IMR-90 (cell line): Measurements from ENCODE around the gene MRTFB. TPM values are rescaled to one million over a fixed set of nuclear protein-coding genes. Genes with fewer than 3 reads are reported as not detected.

Source experiments
- ATAC-seq: fragments of 200-7000 bp; cut with Tn5 transposase; 2 replicates; pipeline ENCODE4 v1.9.1; 2020; ENCODE audit warnings: low read depth, mild to moderate bottlenecking, moderate library complexity
- BruUV-seq: library from RNA; stranded (reverse); fragments of 400-500 nt; replicated peaks from 2 replicates; lab custom pipeline; 2021; lab: Mats Ljungman, UMichigan
- CTCF ChIA-PET: fragments of 300-600 bp; formaldehyde crosslinking; extraction: SDS; loops from one replicate; lab custom pipeline; 2021; ENCODE audit warnings: antibody characterized with exemption; lab: Yijun Ruan, JAX
- POLR2A ChIA-PET: fragments of 300-600 bp; sonication (Branson Sonifier 250); formaldehyde crosslinking; loops from one replicate; lab custom pipeline; 2022; ENCODE audit warnings: antibody characterized with exemption; ENCODE audit not compliant: unreplicated experiment; lab: Charles Lee
- DNase-seq: peaks from one replicate; pipeline ENCODE4 v3.0.0; 2013
- H2AFZ ChIP-seq: replicated peaks from 2 replicates; pipeline ENCODE3; 2013; ENCODE audit warnings: low read length, mild to moderate bottlenecking; ENCODE audit not compliant: poor library complexity
- H2AK5ac ChIP-seq: 2 replicates; pipeline ENCODE4 v1.6.1; 2013; ENCODE audit warnings: low read depth, low read length, inconsistent platforms
- H2AK9ac ChIP-seq: replicated peaks from 2 replicates; pipeline ENCODE3; 2013; ENCODE audit warnings: mild to moderate bottlenecking, low read depth, low read length, moderate library complexity; ENCODE audit not compliant: poor library complexity
- H2BK120ac ChIP-seq: 2 replicates; pipeline ENCODE4 v1.6.1; 2013; ENCODE audit warnings: low read depth, low read length, inconsistent platforms
- H2BK15ac ChIP-seq: 3 replicates; pipeline ENCODE4 v1.6.1; 2013; ENCODE audit warnings: low read depth, low read length, inconsistent platforms
- H2BK20ac ChIP-seq: 2 replicates; pipeline ENCODE4 v1.6.1; 2013; ENCODE audit warnings: low read depth, mild to moderate bottlenecking, inconsistent platforms, low read length, moderate library complexity
- H2BK5ac ChIP-seq: 2 replicates; pipeline ENCODE4 v1.6.1; 2013; ENCODE audit warnings: mild to moderate bottlenecking, low read depth, low read length, inconsistent platforms; ENCODE audit not compliant: poor library complexity, severe bottlenecking
- H3K14ac ChIP-seq: replicated peaks from 2 replicates; pipeline ENCODE4 v1.6.1; 2013; ENCODE audit warnings: low read depth, low read length, inconsistent platforms
- H3K18ac ChIP-seq: 2 replicates; pipeline ENCODE4 v1.6.1; 2013; ENCODE audit warnings: low read depth, low read length, control low read depth
- H3K23ac ChIP-seq: 2 replicates; pipeline ENCODE4 v1.6.1; 2013; ENCODE audit warnings: low read depth, low read length, inconsistent platforms
- H3K27ac ChIP-seq: 2 replicates; pipeline ENCODE4 v1.5.1; 2013; ENCODE audit warnings: mild to moderate bottlenecking, control low read depth, low read length; ENCODE audit not compliant: insufficient read depth
- H3K27me3 ChIP-seq: 2 replicates; pipeline ENCODE4 v1.6.1; 2013; ENCODE audit warnings: low read length; ENCODE audit not compliant: control insufficient read depth, insufficient read depth
- H3K36me3 ChIP-seq: 2 replicates; pipeline ENCODE4 v1.6.1; 2013; ENCODE audit warnings: low read length, mixed read lengths; ENCODE audit not compliant: control insufficient read depth, insufficient read depth
- H3K4ac ChIP-seq: 2 replicates; pipeline ENCODE4 v1.6.1; 2013; ENCODE audit warnings: low read depth, low read length, inconsistent platforms
- H3K4me1 ChIP-seq: 2 replicates; pipeline ENCODE4 v1.6.1; 2013; ENCODE audit warnings: low read length, mixed read lengths; ENCODE audit not compliant: control insufficient read depth, insufficient read depth
- H3K4me2 ChIP-seq: 2 replicates; pipeline ENCODE4 v1.6.1; 2013; ENCODE audit warnings: low read depth, mild to moderate bottlenecking, control low read depth, low read length, moderate library complexity
- H3K4me3 ChIP-seq: 2 replicates; pipeline ENCODE4 v1.5.1; 2013; ENCODE audit warnings: low read depth, mild to moderate bottlenecking, control low read depth, low read length, moderate library complexity; ENCODE audit not compliant: insufficient read depth
- H3K56ac ChIP-seq: 2 replicates; pipeline ENCODE4 v1.6.1; 2013; ENCODE audit warnings: low read length, inconsistent platforms; ENCODE audit not compliant: insufficient read depth; ENCODE audit errors: extremely low read depth
- H3K79me1 ChIP-seq, 2 experiments: 2 replicates each; pipeline ENCODE4 v1.6.1; 2013; ENCODE audit warnings: low read length in 2 of 2, inconsistent platforms in 1 of 2, low read depth in 1 of 2
- H3K9ac ChIP-seq: 2 replicates; pipeline ENCODE4 v1.6.1; 2013; ENCODE audit warnings: low read depth, low read length, control low read depth
- H3K9me1 ChIP-seq: 2 replicates; pipeline ENCODE4 v1.6.1; 2013; ENCODE audit warnings: low read length, inconsistent platforms; ENCODE audit not compliant: insufficient read depth
- H3K9me3 ChIP-seq: 2 replicates; pipeline ENCODE4 v1.6.1; 2013; ENCODE audit warnings: low read length; ENCODE audit not compliant: control insufficient read depth, insufficient read depth
- H4K20me1 ChIP-seq: 2 replicates; pipeline ENCODE4 v1.6.1; 2013; ENCODE audit warnings: low read length, inconsistent platforms; ENCODE audit not compliant: insufficient read depth
- H4K5ac ChIP-seq: 2 replicates; pipeline ENCODE4 v1.6.1; 2013; ENCODE audit warnings: mild to moderate bottlenecking, low read depth, low read length, control low read depth
- H4K8ac ChIP-seq, 2 experiments: 2 replicates each; pipeline ENCODE4 v1.6.1; 2013; ENCODE audit warnings: low read depth in 2 of 2, low read length in 2 of 2, control low read depth in 1 of 2, inconsistent platforms in 1 of 2
- H4K91ac ChIP-seq: 2 replicates; pipeline ENCODE4 v1.6.1; 2013; ENCODE audit warnings: low read depth, low read length, inconsistent platforms; ENCODE audit not compliant: insufficient read depth
- CEBPB ChIP-seq: IDR thresholded peaks from 2 replicates; pipeline ENCODE4 v1.6.1; 2012; ENCODE audit warnings: low read depth, low read length, improper control_type of control experiment
- FOS ChIP-seq: fragments of 150-350 bp; IDR thresholded peaks from 2 replicates; pipeline ENCODE4 v1.6.1; 2016; ENCODE audit warnings: low read depth, low read length
- MAFK ChIP-seq: IDR thresholded peaks from 2 replicates; pipeline ENCODE4 v1.6.1; 2012; ENCODE audit warnings: low read depth, low read length, improper control_type of control experiment
- MXI1 ChIP-seq: IDR thresholded peaks from 2 replicates; pipeline ENCODE4 v1.6.1; 2012; ENCODE audit warnings: low read depth, mild to moderate bottlenecking, low read length, moderate library complexity, borderline replicate concordance
- RAD21 ChIP-seq: IDR thresholded peaks from 2 replicates; pipeline ENCODE4 v1.6.1; 2012; ENCODE audit warnings: low read length, improper control_type of control experiment
- RCOR1 ChIP-seq: IDR thresholded peaks from 2 replicates; pipeline ENCODE4 v1.6.1; 2012; ENCODE audit warnings: mild to moderate bottlenecking, low read length, improper control_type of control experiment; ENCODE audit not compliant: insufficient replicate concordance
- RFX5 ChIP-seq: IDR thresholded peaks from 2 replicates; pipeline ENCODE4 v1.8.0; 2012; ENCODE audit warnings: low read depth, mild to moderate bottlenecking, low read length, moderate library complexity
- WGBS, 2 experiments: methylation state at CpG; one replicate each; pipeline versions ENCODE4 v1.1.5 to v1.1.7; 2013; ENCODE audit warnings: missing lambda C conversion rate in 2 of 2; ENCODE audit not compliant: insufficient read length in 1 of 2; ENCODE audit errors: extremely low coverage in 2 of 2; 5-methylcytosine and 5-hydroxymethylcytosine counted together
- dilution Hi-C: fragments of 300-500 bp; cut with HindIII; formaldehyde crosslinking; loops from one replicate; pipeline ENCODE4 v1.14.3; 2018; ENCODE audit warnings: low sequenced_read_pairs; ENCODE audit not compliant: unreplicated experiment
- in situ Hi-C: fragments of 300-500 bp; cut with MboI; formaldehyde crosslinking; loops from 3 replicates; pipeline ENCODE4 v1.14.3; 2019; ENCODE audit warnings: low sequenced_read_pairs, inconsistent platforms, mixed read lengths
- intact Hi-C: fragments of 100-400 bp; cut with micrococcal nuclease; formaldehyde crosslinking; loops from 2 replicates; pipeline ENCODE4 v1.10.0; 2022
- polyA plus RNA-seq, 3 experiments: library from polyadenylated mRNA; depleted of rRNA; stranded (reverse); fragments of >200 nt; gene quantifications; 2 replicates each; pipeline ENCODE4 v1.2.3, GENCODE V29; 2012; ENCODE audit warnings: low replicate concordance in 1 of 3
- total RNA-seq: library from RNA; depleted of rRNA; stranded (reverse); fragments of >200 nt; gene quantifications from 2 replicates; pipeline ENCODE4 v1.2.3, GENCODE V29; 2012
- TF ChIP-seq, protein P1 (sequence below): fragments of 150-350 bp; IDR thresholded peaks from 2 replicates; pipeline ENCODE4 v1.6.1; 2016; ENCODE audit warnings: low read depth, mild to moderate bottlenecking, low read length, moderate library complexity, borderline replicate concordance
- TF ChIP-seq, protein P2 (sequence below): fragments of 150-350 bp; IDR thresholded peaks from 2 replicates; pipeline ENCODE4 v1.6.1; 2017; ENCODE audit warnings: mild to moderate bottlenecking, antibody characterized with exemption, low read length, low read depth

The MRTFB gene
- total and polyA plus RNA-seq, 2 of the 4 experiments (the other 2 are of a cell fraction): 4.4 to 5.4 TPM

DNA sequence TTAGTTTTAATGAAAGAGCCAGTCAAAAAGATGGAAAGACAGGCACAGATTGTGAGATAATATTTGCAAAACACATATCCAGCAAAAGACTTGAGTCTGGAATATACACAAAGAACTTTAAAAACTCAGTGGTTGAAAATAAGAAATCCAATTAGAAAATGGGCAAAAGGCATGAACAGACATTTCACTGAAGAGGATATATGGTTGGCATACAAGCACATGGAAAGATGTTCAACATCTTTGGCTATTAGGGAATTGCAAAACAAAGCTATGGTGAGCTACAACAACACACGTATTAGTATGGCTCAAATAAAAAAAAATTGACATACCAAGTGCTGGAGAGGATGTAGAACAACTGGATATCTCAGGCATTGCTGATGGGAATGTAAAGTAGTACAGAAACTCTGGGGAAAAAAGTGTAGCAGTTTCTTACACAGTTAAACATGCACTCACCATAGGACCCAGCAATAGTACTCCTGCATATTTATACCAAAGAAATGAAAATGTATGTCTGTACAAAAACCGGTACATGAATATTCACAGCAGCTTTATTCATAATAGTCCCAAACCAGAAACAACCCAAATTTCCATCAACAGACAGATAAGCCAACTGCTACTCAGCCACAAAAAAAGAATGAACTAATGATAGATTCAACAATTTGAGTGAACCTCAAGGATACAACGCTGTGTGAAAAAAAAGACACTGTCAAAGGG is 44.4 kb upstream of the MRTFB start:
- H3K4ac ChIP-seq: no peak overlapping the region
- no peak overlapping the region for H4K5ac ChIP-seq
- H3K18ac ChIP-seq: no peak overlapping the region
- no peaks in the 10 kb centered on the region for H3K4me1 ChIP-seq
- no peaks in the 10 kb centered on the region for H3K79me1 ChIP-seq
- H3K23ac ChIP-seq: no peak overlapping the region
- peaks cover 3% of the 10 kb centered on the region for H3K27me3 ChIP-seq
- dilution Hi-C loops (no loop called here), in situ Hi-C loops (no loop called here), intact Hi-C loops (no loop called here)
- no peak overlapping the region for H2BK20ac ChIP-seq
- H3K36me3 ChIP-seq: no peaks in the 10 kb centered on the region
- ChIA-PET CTCF (no interaction called here), POLR2A (no interaction called here)
- no peak overlapping the region for H3K4me3 ChIP-seq
- H4K91ac ChIP-seq: no peak overlapping the region
- H3K14ac ChIP-seq: no peak overlapping the region
- H2BK5ac ChIP-seq: no peak overlapping the region
- H2AK5ac ChIP-seq: no peak overlapping the region
- H3K9me3 ChIP-seq: no peaks in the 10 kb centered on the region
- H3K9ac ChIP-seq: no peak overlapping the region
- no peak overlapping the region for H2BK120ac ChIP-seq
- no peak overlapping the region for H2BK15ac ChIP-seq
- no peak overlapping the region for H3K27ac ChIP-seq
- DNase-seq (no peak), ATAC-seq (no peak)
- no peak overlapping the region for H3K56ac ChIP-seq
- no CpG with 5 or more reads among the region's 3 CpGs for WGBS, 2 experiments
- no peak overlapping the region for H3K4me2 ChIP-seq
- H4K20me1 ChIP-seq: no peaks in the 10 kb centered on the region
- no peak overlapping the region for H4K8ac ChIP-seq
- TF ChIP-seq RAD21 (no peak), CEBPB (no peak), RCOR1 (no peak), MAFK (no peak), MXI1 (no peak), FOS (no peak), RFX5 (no peak)
- TF ChIP-seq, protein P1, sequence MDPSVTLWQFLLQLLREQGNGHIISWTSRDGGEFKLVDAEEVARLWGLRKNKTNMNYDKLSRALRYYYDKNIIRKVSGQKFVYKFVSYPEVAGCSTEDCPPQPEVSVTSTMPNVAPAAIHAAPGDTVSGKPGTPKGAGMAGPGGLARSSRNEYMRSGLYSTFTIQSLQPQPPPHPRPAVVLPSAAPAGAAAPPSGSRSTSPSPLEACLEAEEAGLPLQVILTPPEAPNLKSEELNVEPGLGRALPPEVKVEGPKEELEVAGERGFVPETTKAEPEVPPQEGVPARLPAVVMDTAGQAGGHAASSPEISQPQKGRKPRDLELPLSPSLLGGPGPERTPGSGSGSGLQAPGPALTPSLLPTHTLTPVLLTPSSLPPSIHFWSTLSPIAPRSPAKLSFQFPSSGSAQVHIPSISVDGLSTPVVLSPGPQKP: no peak
- TF ChIP-seq, protein P2, sequence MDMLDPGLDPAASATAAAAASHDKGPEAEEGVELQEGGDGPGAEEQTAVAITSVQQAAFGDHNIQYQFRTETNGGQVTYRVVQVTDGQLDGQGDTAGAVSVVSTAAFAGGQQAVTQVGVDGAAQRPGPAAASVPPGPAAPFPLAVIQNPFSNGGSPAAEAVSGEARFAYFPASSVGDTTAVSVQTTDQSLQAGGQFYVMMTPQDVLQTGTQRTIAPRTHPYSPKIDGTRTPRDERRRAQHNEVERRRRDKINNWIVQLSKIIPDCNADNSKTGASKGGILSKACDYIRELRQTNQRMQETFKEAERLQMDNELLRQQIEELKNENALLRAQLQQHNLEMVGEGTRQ: no peak
- H2AK9ac ChIP-seq: no peak overlapping the region
- no TSS peak for BruUV-seq
- no peak overlapping the region for H2AFZ ChIP-seq
- no peaks in the 10 kb centered on the region; the same call in 1 of the 2 replicates for H3K9me1 ChIP-seq
